ENCODE data around the gene LAMC1. TPM values are rescaled to one million over a fixed set of nuclear protein-coding genes. Genes with fewer than 3 reads are reported as not detected.

Gene LAMC1
- total and polyA plus RNA-seq, 2 of the 4 experiments (the other 2 are of a cell fraction) = 249 to 394 TPM

GRCh38 chr1:182998482-182998881 is 24.7 kb upstream of the LAMC1 start:
- no peak overlapping the region for H3K18ac ChIP-seq (ENCODE audit: low read depth, low read length)
- no peak for TF ChIP-seq RAD21 (IDR thresholded peaks at IDR 0.05; ENCODE audit: low read length)
- TF ChIP-seq MAFK (IDR thresholded peaks at IDR 0.05; ENCODE audit: low read depth, low read length) = no peak
- TF ChIP-seq SMC3 (IDR thresholded peaks at IDR 0.05; ENCODE audit: low read depth, low read length) = no peak
- TF ChIP-seq CTCF (conservative IDR thresholded peaks at IDR 0.05; ENCODE audit: low read depth, low read length) = no peak
- no peak for TF ChIP-seq CHD1 (IDR thresholded peaks at IDR 0.05; ENCODE audit: low read depth, low read length)
- TF ChIP-seq MAZ (IDR thresholded peaks at IDR 0.05; ENCODE audit: borderline replicate concordance, low read depth, low read length) = no peak
- no peak for TF ChIP-seq USF2 (IDR thresholded peaks at IDR 0.05; ENCODE audit: low read depth, low read length)
- TF ChIP-seq RCOR1 (IDR thresholded peaks at IDR 0.05; ENCODE audit: insufficient replicate concordance, low read length) = no peak
- no peak for TF ChIP-seq ELK1 (IDR thresholded peaks at IDR 0.05; ENCODE audit: borderline replicate concordance, low read depth, low read length)
- no peak for TF ChIP-seq BHLHE40 (IDR thresholded peaks at IDR 0.05; ENCODE audit: low read depth, low read length)
- TF ChIP-seq FOS (IDR thresholded peaks at IDR 0.05; ENCODE audit: low read depth, low read length) = no peak
- TF ChIP-seq CEBPB (IDR thresholded peaks at IDR 0.05; ENCODE audit: low read depth, low read length) = no peak
- TF ChIP-seq POLR2A (IDR thresholded peaks at IDR 0.05; ENCODE audit: low read depth, low read length) = no peak
- TF ChIP-seq NFE2L2 (IDR thresholded peaks at IDR 0.05; ENCODE audit: low read depth, low read length) = no peak
- H2AK5ac ChIP-seq (ENCODE audit: low read depth, low read length) = no peak overlapping the region
- H2AFZ ChIP-seq (replicated peaks; ENCODE audit: low read length, poor library complexity) = no peak overlapping the region
- no peaks in the 10 kb centered on the region for H3K9me1 ChIP-seq (ENCODE audit: insufficient read depth, low read length)
- BruUV-seq (replicated peaks) = no TSS peak
- POLR2A ChIA-PET (ENCODE audit: unreplicated experiment) = no interaction called here
- no peak overlapping the region for H3K4me2 ChIP-seq (ENCODE audit: low read depth, low read length)
- no peak overlapping the region for H2AK9ac ChIP-seq (replicated peaks; ENCODE audit: low read depth, low read length, poor library complexity)
- H2BK120ac ChIP-seq (ENCODE audit: low read depth, low read length) = no peak overlapping the region
- no peak overlapping the region for H3K4me3 ChIP-seq (ENCODE audit: insufficient read depth, low read depth, low read length)
- dilution Hi-C loops (cut with HindIII; ENCODE audit: low sequenced_read_pairs, unreplicated experiment) = no loop called here
- DNase-seq (no peak), ATAC-seq (ENCODE audit: low read depth) (no peak)
- intact Hi-C loops (cut with micrococcal nuclease) = no loop called here
- no peak overlapping the region for H3K4ac ChIP-seq (ENCODE audit: low read depth, low read length)
- H4K5ac ChIP-seq (ENCODE audit: low read depth, low read length) = no peak overlapping the region
- no peak overlapping the region for H2BK5ac ChIP-seq (ENCODE audit: low read depth, low read length, poor library complexity, severe bottlenecking)
- no peak overlapping the region for H3K14ac ChIP-seq (replicated peaks; ENCODE audit: low read depth, low read length)
- H4K8ac ChIP-seq (ENCODE audit: low read depth in 2 of 2, low read length in 2 of 2) = no peak overlapping the region
- H3K9me3 ChIP-seq (ENCODE audit: control insufficient read depth, insufficient read depth, low read length) = no peaks in the 10 kb centered on the region
- in situ Hi-C loops (cut with MboI; ENCODE audit: low sequenced_read_pairs) = no loop called here
- CTCF ChIA-PET = no interaction called here
- H3K79me1 ChIP-seq (ENCODE audit: low read depth in 1 of 2, low read length in 2 of 2) = no peaks in the 10 kb centered on the region
- no peak overlapping the region for H3K56ac ChIP-seq (ENCODE audit: extremely low read depth, insufficient read depth, low read length)
- no peak overlapping the region for H3K27ac ChIP-seq (ENCODE audit: insufficient read depth, low read length)
- no peak overlapping the region for H2BK20ac ChIP-seq (ENCODE audit: low read depth, low read length)
- H4K20me1 ChIP-seq (ENCODE audit: insufficient read depth, low read length) = no peaks in the 10 kb centered on the region
- no peak overlapping the region for H3K23ac ChIP-seq (ENCODE audit: low read depth, low read length)
- H3K27me3 ChIP-seq (ENCODE audit: control insufficient read depth, insufficient read depth, low read length) = no peaks in the 10 kb centered on the region
- H3K9ac ChIP-seq (ENCODE audit: low read depth, low read length) = no peak overlapping the region
- H3K4me1 ChIP-seq (ENCODE audit: control insufficient read depth, insufficient read depth, low read length) = peaks cover 1% of the 10 kb centered on the region; the same call in 1 of the 2 replicates
- no peak overlapping the region for H2BK15ac ChIP-seq (ENCODE audit: low read depth, low read length)
- H3K36me3 ChIP-seq (ENCODE audit: control insufficient read depth, insufficient read depth, low read length) = no peaks in the 10 kb centered on the region
- no peak overlapping the region for H4K91ac ChIP-seq (ENCODE audit: insufficient read depth, low read depth, low read length)

Measured in IMR-90 (cell line).